Measurements from ENCODE around the gene POLE2. TPM values are rescaled to one million over a fixed set of nuclear protein-coding genes. Genes with fewer than 3 reads are reported as not detected.
A peak's percentile ranks its signal among the peaks of the same experiment; 100 is the strongest.

The POLE2 gene
- total and polyA plus RNA-seq, 2 donors (not counting 1 experiment from before 2014, with no cell fraction given), result 4.5 to 8.7 TPM

DNA sequence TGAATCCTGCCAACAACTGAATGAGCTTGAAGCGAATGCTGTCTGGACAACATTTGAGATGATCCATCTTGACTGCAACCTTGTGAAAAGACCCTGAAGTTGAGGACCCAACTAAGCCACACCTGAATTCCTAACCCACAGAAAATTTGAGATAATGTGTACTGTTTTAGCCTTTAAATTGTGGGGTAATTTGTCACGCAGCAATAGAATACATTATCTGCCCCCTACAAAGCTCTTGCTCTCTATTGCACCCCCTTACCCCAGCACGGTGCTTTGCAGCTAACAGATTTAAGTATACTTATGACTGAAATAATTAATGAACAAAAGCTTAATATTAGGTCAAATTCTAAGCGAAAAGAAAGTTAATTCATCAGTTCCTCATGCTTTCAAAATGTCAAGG, 1.6 kb downstream of the POLE2 start:
- Histone ChIP-seq H4K20me1 (ENCODE audit: control insufficient read depth, extremely low read depth, insufficient read depth, low read length) (no peaks in the 10 kb centered on the region), H3K4me2 (ENCODE audit: extremely low read depth, insufficient read depth, low read length) (no peak overlapping the region), H3K4me3 (replicated peaks in 1 of 4; ENCODE audit: control extremely low read depth in 1 of 4, insufficient read depth in 1 of 4, low read depth in 3 of 4, low read length in 4 of 4) (no peak overlapping the region), H3K4me1 (ENCODE audit: control insufficient read depth, extremely low read depth, insufficient read depth, low read length) (no peaks in the 10 kb centered on the region), H3K36me3 (ENCODE audit: control insufficient read depth, insufficient read depth, low read length) (no peaks in the 10 kb centered on the region), H3K9me3 (ENCODE audit: control insufficient read depth, insufficient read depth, low read depth, low read length) (no peaks in the 10 kb centered on the region), H3K27ac (ENCODE audit: insufficient read depth, low read length) (no peak overlapping the region), H3K27me3 (ENCODE audit: control insufficient read depth, insufficient read depth, low read length) (no peaks in the 10 kb centered on the region), H3K9ac (ENCODE audit: insufficient read depth, low read length) (no peak overlapping the region), H2AFZ (ENCODE audit: low read length) (no peak overlapping the region), H3K79me2 (ENCODE audit: control insufficient read depth, insufficient read depth, low read length) (peaks cover 12% of the 10 kb centered on the region)
- TF ChIP-seq, protein P1, sequence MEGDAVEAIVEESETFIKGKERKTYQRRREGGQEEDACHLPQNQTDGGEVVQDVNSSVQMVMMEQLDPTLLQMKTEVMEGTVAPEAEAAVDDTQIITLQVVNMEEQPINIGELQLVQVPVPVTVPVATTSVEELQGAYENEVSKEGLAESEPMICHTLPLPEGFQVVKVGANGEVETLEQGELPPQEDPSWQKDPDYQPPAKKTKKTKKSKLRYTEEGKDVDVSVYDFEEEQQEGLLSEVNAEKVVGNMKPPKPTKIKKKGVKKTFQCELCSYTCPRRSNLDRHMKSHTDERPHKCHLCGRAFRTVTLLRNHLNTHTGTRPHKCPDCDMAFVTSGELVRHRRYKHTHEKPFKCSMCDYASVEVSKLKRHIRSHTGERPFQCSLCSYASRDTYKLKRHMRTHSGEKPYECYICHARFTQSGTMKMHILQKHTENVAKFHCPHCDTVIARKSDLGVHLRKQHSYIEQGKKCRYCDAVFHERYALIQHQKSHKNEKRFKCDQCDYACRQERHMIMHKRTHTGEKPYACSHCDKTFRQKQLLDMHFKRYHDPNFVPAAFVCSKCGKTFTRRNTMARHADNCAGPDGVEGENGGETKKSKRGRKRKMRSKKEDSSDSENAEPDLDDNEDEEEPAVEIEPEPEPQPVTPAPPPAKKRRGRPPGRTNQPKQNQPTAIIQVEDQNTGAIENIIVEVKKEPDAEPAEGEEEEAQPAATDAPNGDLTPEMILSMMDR (conservative IDR thresholded peaks at IDR 0.05 in 1 of 2, IDR thresholded peaks at IDR 0.05 in 1 of 2; ENCODE audit: low read depth in 1 of 2, low read length in 2 of 2), result no peak
- no peak for TF ChIP-seq EZH2 (IDR thresholded peaks at IDR 0.05; ENCODE audit: low read length, missing control alignments)
- DNase-seq (ENCODE audit: low read depth in 2 of 2), result no peak

DNA sequence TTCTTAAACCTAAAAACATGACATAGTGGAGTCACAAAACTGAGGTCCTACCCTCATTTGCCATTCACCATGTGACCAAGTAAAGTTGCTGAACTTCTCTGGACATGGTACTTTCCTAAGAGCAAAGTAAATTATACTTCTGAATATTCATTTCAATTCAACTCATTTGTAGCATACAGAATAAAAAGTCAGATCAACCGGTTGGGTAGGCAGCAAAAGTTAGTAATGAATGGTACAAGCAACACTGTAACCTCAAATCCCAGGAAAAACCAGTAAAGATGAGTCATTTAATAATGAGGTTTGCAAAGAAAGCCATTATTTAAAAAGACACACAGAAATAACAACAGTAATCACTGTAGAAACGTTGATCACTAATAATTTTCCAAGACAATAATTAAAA, 8.7 kb downstream of the POLE2 start:
- H3K4me2 ChIP-seq (ENCODE audit: extremely low read depth, insufficient read depth, low read length), result no peak overlapping the region
- TF ChIP-seq, protein P1 (conservative IDR thresholded peaks at IDR 0.05 in 1 of 2, IDR thresholded peaks at IDR 0.05 in 1 of 2; ENCODE audit: low read depth in 1 of 2, low read length in 2 of 2), result no peak
- TF ChIP-seq EZH2 (IDR thresholded peaks at IDR 0.05; ENCODE audit: low read length, missing control alignments), result no peak
- H3K27ac ChIP-seq (ENCODE audit: insufficient read depth, low read length), result no peak overlapping the region
- no peaks in the 10 kb centered on the region for H4K20me1 ChIP-seq (ENCODE audit: control insufficient read depth, extremely low read depth, insufficient read depth, low read length)
- no peak overlapping the region for H3K9ac ChIP-seq (ENCODE audit: insufficient read depth, low read length)
- H3K4me1 ChIP-seq (ENCODE audit: control insufficient read depth, extremely low read depth, insufficient read depth, low read length), result no peaks in the 10 kb centered on the region
- H3K27me3 ChIP-seq (ENCODE audit: control insufficient read depth, insufficient read depth, low read length), result no peaks in the 10 kb centered on the region
- H3K9me3 ChIP-seq (ENCODE audit: control insufficient read depth, insufficient read depth, low read depth, low read length), result no peaks in the 10 kb centered on the region
- no peak overlapping the region for H3K4me3 ChIP-seq (replicated peaks in 1 of 4; ENCODE audit: control extremely low read depth in 1 of 4, insufficient read depth in 1 of 4, low read depth in 3 of 4, low read length in 4 of 4)
- H3K36me3 ChIP-seq (ENCODE audit: control insufficient read depth, insufficient read depth, low read length), result no peaks in the 10 kb centered on the region
- no peak overlapping the region for H2AFZ ChIP-seq (ENCODE audit: low read length)
- no peaks in the 10 kb centered on the region for H3K79me2 ChIP-seq (ENCODE audit: control insufficient read depth, insufficient read depth, low read length)
- DNase-seq (ENCODE audit: low read depth in 2 of 2), result peak in 1 of 2 donors; percentile 53

DNA sequence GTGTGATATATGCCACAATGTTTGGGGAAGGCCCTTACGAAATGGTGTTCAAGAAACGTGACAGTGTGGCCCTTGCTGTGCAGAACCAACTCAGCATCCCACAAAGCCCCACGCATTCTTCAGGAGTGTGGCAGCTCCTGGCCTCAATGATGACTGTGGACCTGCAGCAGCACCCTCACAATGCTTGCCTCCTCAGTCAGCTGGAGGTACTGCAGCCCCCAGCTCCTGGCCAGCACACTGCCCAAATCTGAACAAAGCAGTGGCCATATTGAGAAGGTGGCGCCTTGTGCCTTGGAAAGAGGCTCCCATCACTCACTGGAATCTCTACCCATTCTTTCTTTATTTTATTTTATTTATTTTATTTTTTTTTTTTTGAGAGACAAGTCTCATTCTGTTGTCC, 10.4 kb downstream of the POLE2 start:
- no peak overlapping the region for H2AFZ ChIP-seq (ENCODE audit: low read length)
- H3K27ac ChIP-seq (ENCODE audit: insufficient read depth, low read length), result no peak overlapping the region
- H3K4me3 ChIP-seq (replicated peaks in 1 of 4; ENCODE audit: control extremely low read depth in 1 of 4, insufficient read depth in 1 of 4, low read depth in 3 of 4, low read length in 4 of 4), result no peak overlapping the region
- no peaks in the 10 kb centered on the region for H3K27me3 ChIP-seq (ENCODE audit: control insufficient read depth, insufficient read depth, low read length)
- no peaks in the 10 kb centered on the region for H3K4me1 ChIP-seq (ENCODE audit: control insufficient read depth, extremely low read depth, insufficient read depth, low read length)
- no peak for TF ChIP-seq EZH2 (IDR thresholded peaks at IDR 0.05; ENCODE audit: low read length, missing control alignments)
- TF ChIP-seq, protein P1 (conservative IDR thresholded peaks at IDR 0.05 in 1 of 2, IDR thresholded peaks at IDR 0.05 in 1 of 2; ENCODE audit: low read depth in 1 of 2, low read length in 2 of 2), result peak in 1 of 2 donors; percentile 18
- no peaks in the 10 kb centered on the region for H4K20me1 ChIP-seq (ENCODE audit: control insufficient read depth, extremely low read depth, insufficient read depth, low read length)
- H3K9ac ChIP-seq (ENCODE audit: insufficient read depth, low read length), result no peak overlapping the region
- no peak overlapping the region for H3K4me2 ChIP-seq (ENCODE audit: extremely low read depth, insufficient read depth, low read length)
- DNase-seq (ENCODE audit: low read depth in 2 of 2), result no peak
- H3K36me3 ChIP-seq (ENCODE audit: control insufficient read depth, insufficient read depth, low read length), result no peaks in the 10 kb centered on the region
- H3K79me2 ChIP-seq (ENCODE audit: control insufficient read depth, insufficient read depth, low read length), result no peaks in the 10 kb centered on the region
- H3K9me3 ChIP-seq (ENCODE audit: control insufficient read depth, insufficient read depth, low read depth, low read length), result no peaks in the 10 kb centered on the region
